Ectodermal cell (in vitro differentiated cells): ENCODE measurements around the gene STT3B. TPM values are rescaled to one million over a fixed set of nuclear protein-coding genes. Genes with fewer than 3 reads are reported as not detected.

Experiments
- H3K27ac ChIP-seq: 2 replicates; pipeline ENCODE4 v1.7.0; 2013; ENCODE audit warnings: mild to moderate bottlenecking, low read depth, low read length; ENCODE audit not compliant: insufficient read depth, poor library complexity, severe bottlenecking
- H3K27me3 ChIP-seq: 2 replicates; pipeline ENCODE4 v1.7.0; 2013; ENCODE audit warnings: mild to moderate bottlenecking, low read length; ENCODE audit not compliant: insufficient read depth, control insufficient read depth, poor library complexity, severe bottlenecking
- H3K36me3 ChIP-seq: one replicate; pipeline ENCODE4 v1.7.0; 2013; ENCODE audit warnings: low read length; ENCODE audit not compliant: control insufficient read depth, insufficient read depth
- H3K4me1 ChIP-seq: one replicate; pipeline ENCODE4 v1.7.0; 2013; ENCODE audit warnings: low read length; ENCODE audit not compliant: control insufficient read depth, insufficient read depth
- H3K4me3 ChIP-seq: 2 replicates; pipeline ENCODE4 v1.7.0; 2013; ENCODE audit warnings: low read depth, low read length, control low read depth; ENCODE audit not compliant: insufficient read depth
- H3K9me3 ChIP-seq: 2 replicates; pipeline ENCODE4 v1.7.0; 2013; ENCODE audit warnings: mild to moderate bottlenecking, low read length, moderate library complexity; ENCODE audit not compliant: control insufficient read depth
- WGBS, 2 experiments: methylation state at CpG; one replicate each; pipeline ENCODE4 v1.1.7; 2013; ENCODE audit warnings: missing lambda C conversion rate in 2 of 2; 5-methylcytosine and 5-hydroxymethylcytosine counted together
- polyA plus RNA-seq, 4 experiments: library from polyadenylated mRNA; stranded (reverse); fragments of 50-300 nt; gene quantifications; one replicate each; pipeline ENCODE4 v1.2.3, GENCODE V29; 2013

The STT3B gene
- 216 TPM for polyA plus RNA-seq (2013, experiment 1 of 4)
- 208 TPM for polyA plus RNA-seq (2013, experiment 2 of 4)
- 158 TPM for polyA plus RNA-seq (2013, experiment 3 of 4)
- polyA plus RNA-seq (2013, experiment 4 of 4): 180 TPM

- WGBS, 2 experiments: 0% methylated on average over 68 of the region's 68 CpGs
- Histone ChIP-seq H3K27me3 (no peaks in the 10 kb centered on the region), H3K36me3 (no peaks in the 10 kb centered on the region), H3K4me3 (peak within 1 kb of the TSS; percentile 83), H3K4me1 (no peaks in the 10 kb centered on the region), H3K9me3 (no peaks in the 10 kb centered on the region), H3K27ac (peak within 1 kb of the TSS; percentile 98)
Observed at GRCh38 chr3:31532587-31533168, at the start of gene STT3B. STT3B (plus strand) TSS chr3:31532925; CDS start chr3:31532999, 74 bp downstream.

- no peak overlapping the region for H3K4me3 ChIP-seq
- H3K27ac ChIP-seq: no peak overlapping the region
- no peaks in the 10 kb centered on the region for H3K27me3 ChIP-seq
- 100% methylated on average over 1 of the region's 1 CpG for WGBS, 2 experiments
- H3K36me3 ChIP-seq: no peaks in the 10 kb centered on the region
- H3K9me3 ChIP-seq: no peaks in the 10 kb centered on the region
- H3K4me1 ChIP-seq: no peaks in the 10 kb centered on the region
Observed at GRCh38 chr3:31483776-31484175, 48.9 kb upstream of the STT3B start.

GRCh38 chr3:31485196-31485595 is 47.5 kb upstream of the STT3B start:
- H3K4me1 ChIP-seq: no peaks in the 10 kb centered on the region
- no peaks in the 10 kb centered on the region for H3K36me3 ChIP-seq
- no peaks in the 10 kb centered on the region for H3K9me3 ChIP-seq
- H3K4me3 ChIP-seq: no peak overlapping the region
- no peaks in the 10 kb centered on the region for H3K27me3 ChIP-seq
- WGBS, 2 experiments: 68 to 77% methylated on average over 1 of the region's 1 CpG
- H3K27ac ChIP-seq: no peak overlapping the region

GRCh38 chr3:31486865-31487533 is 45.7 kb upstream of the STT3B start:
- Histone ChIP-seq H3K27me3 (no peaks in the 10 kb centered on the region), H3K4me3 (no peak overlapping the region), H3K36me3 (no peaks in the 10 kb centered on the region), H3K4me1 (no peaks in the 10 kb centered on the region), H3K9me3 (no peaks in the 10 kb centered on the region), H3K27ac (no peak overlapping the region)
- 90 to 93% methylated on average over 7 of the region's 7 CpGs for WGBS, 2 experiments

GRCh38 chr3:31488475-31489017 is 44.2 kb upstream of the STT3B start:
- H3K27ac ChIP-seq: no peak overlapping the region
- no peaks in the 10 kb centered on the region for H3K27me3 ChIP-seq
- H3K4me3 ChIP-seq: no peak overlapping the region
- WGBS, 2 experiments: 88 to 96% methylated on average over 3 of the region's 3 CpGs
- H3K36me3 ChIP-seq: no peaks in the 10 kb centered on the region
- H3K4me1 ChIP-seq: no peaks in the 10 kb centered on the region
- no peaks in the 10 kb centered on the region for H3K9me3 ChIP-seq

GRCh38 chr3:31490502-31490901 is 42.2 kb upstream of the STT3B start:
- Histone ChIP-seq H3K27me3 (no peaks in the 10 kb centered on the region), H3K4me3 (no peak overlapping the region), H3K4me1 (no peaks in the 10 kb centered on the region), H3K27ac (no peak overlapping the region), H3K36me3 (no peaks in the 10 kb centered on the region), H3K9me3 (no peaks in the 10 kb centered on the region)
- 97 to 98% methylated on average over 1 of the region's 1 CpG for WGBS, 2 experiments

GRCh38 chr3:31491660-31492059 is 41.1 kb upstream of the STT3B start:
- WGBS, 2 experiments: 96 to 100% methylated on average over 2 of the region's 6 CpGs
- Histone ChIP-seq H3K4me3 (no peak overlapping the region), H3K27ac (no peak overlapping the region), H3K9me3 (no peaks in the 10 kb centered on the region), H3K36me3 (no peaks in the 10 kb centered on the region), H3K27me3 (no peaks in the 10 kb centered on the region), H3K4me1 (no peaks in the 10 kb centered on the region)

- no peaks in the 10 kb centered on the region for H3K4me1 ChIP-seq
- no peaks in the 10 kb centered on the region for H3K27me3 ChIP-seq
- no peaks in the 10 kb centered on the region for H3K9me3 ChIP-seq
- no peak overlapping the region for H3K27ac ChIP-seq
- H3K4me3 ChIP-seq: no peak overlapping the region
- no peaks in the 10 kb centered on the region for H3K36me3 ChIP-seq
Observed at GRCh38 chr3:31493149-31493548, 39.6 kb upstream of the STT3B start.

- WGBS, 2 experiments: 92 to 93% methylated on average over 9 of the region's 9 CpGs
- H3K9me3 ChIP-seq: no peaks in the 10 kb centered on the region
- H3K4me3 ChIP-seq: no peak overlapping the region
- no peak overlapping the region for H3K27ac ChIP-seq
- no peaks in the 10 kb centered on the region for H3K27me3 ChIP-seq
- no peaks in the 10 kb centered on the region for H3K36me3 ChIP-seq
- no peaks in the 10 kb centered on the region for H3K4me1 ChIP-seq
Observed at GRCh38 chr3:31495971-31496665, 36.6 kb upstream of the STT3B start.

- 91 to 93% methylated on average over 5 of the region's 5 CpGs for WGBS, 2 experiments
Observed at GRCh38 chr3:31498791-31499190, 33.9 kb upstream of the STT3B start.

More at GRCh38 chr3:31498791-31499190, 33.9 kb upstream of the STT3B start:
- Histone ChIP-seq H3K27me3 (no peaks in the 10 kb centered on the region), H3K27ac (no peak overlapping the region), H3K9me3 (no peaks in the 10 kb centered on the region), H3K4me3 (no peak overlapping the region), H3K4me1 (no peaks in the 10 kb centered on the region), H3K36me3 (no peaks in the 10 kb centered on the region)
